KMS-11 (cell line): ENCODE measurements around the gene ABCA4.
"Not testable (repeated sequence)": the region's sequence is repeated elsewhere in the genome, so short reads cannot be mapped to it uniquely, and the experiment has no call there.

Experiments
- H2AFZ ChIP-seq: fragments of 200-600 bp; sonication (generic); 2 replicates; pipeline ENCODE4 v1.6.1; 2016; ENCODE audit warnings: antibody characterized with exemption, mixed run types, low read depth
- H3K27ac ChIP-seq: fragments of 200-600 bp; sonication (generic); 2 replicates; pipeline ENCODE4 v1.6.1; 2016; ENCODE audit warnings: mild to moderate bottlenecking, mixed run types
- H3K27me3 ChIP-seq: fragments of 200-600 bp; sonication (generic); 2 replicates; pipeline ENCODE4 v1.6.1; 2017; ENCODE audit warnings: mild to moderate bottlenecking, low read depth, mixed run types, moderate library complexity; ENCODE audit not compliant: insufficient read depth
- H3K36me3 ChIP-seq: fragments of 200-600 bp; sonication (generic); 2 replicates; pipeline ENCODE4 v1.6.1; 2017; ENCODE audit warnings: mild to moderate bottlenecking, mixed run types; ENCODE audit not compliant: insufficient read depth
- H3K4me1 ChIP-seq: fragments of 200-600 bp; sonication (generic); 2 replicates; pipeline ENCODE4 v1.6.1; 2016; ENCODE audit warnings: mild to moderate bottlenecking, low read depth, mixed run types; ENCODE audit not compliant: poor library complexity, severe bottlenecking
- H3K4me2 ChIP-seq: fragments of 200-600 bp; sonication (generic); 2 replicates; pipeline ENCODE4 v1.7.0; 2016; ENCODE audit warnings: mild to moderate bottlenecking, mixed run types
- H3K4me3 ChIP-seq: fragments of 200-600 bp; sonication (generic); IDR thresholded peaks from 2 replicates; pipeline ENCODE4 v1.6.1; 2017; ENCODE audit warnings: low read depth, low read length, mixed read lengths; ENCODE audit not compliant: insufficient read depth
- H3K79me2 ChIP-seq: fragments of 200-600 bp; sonication (generic); 2 replicates; pipeline ENCODE4 v1.6.1; 2016; ENCODE audit warnings: low read depth, mixed run types; ENCODE audit not compliant: insufficient read depth
- H3K9ac ChIP-seq: fragments of 200-600 bp; sonication (generic); 2 replicates; pipeline ENCODE4 v1.6.1; 2016; ENCODE audit warnings: mild to moderate bottlenecking, mixed run types
- H4K20me1 ChIP-seq: fragments of 200-600 bp; sonication (generic); 2 replicates; pipeline ENCODE4 v1.6.1; 2016; ENCODE audit warnings: mild to moderate bottlenecking, mixed run types; ENCODE audit not compliant: insufficient read depth
- CTCF ChIP-seq: fragments of 200-600 bp; sonication (generic); conservative IDR thresholded peaks from 2 replicates; pipeline ENCODE4 v1.6.1; 2017; ENCODE audit warnings: low read depth, mild to moderate bottlenecking, antibody characterized with exemption, low read length, moderate library complexity, mixed read lengths

The ABCA4 gene

GRCh38 chr1:94160811-94161210 is 39.9 kb upstream of the ABCA4 start:
- H3K4me2 ChIP-seq: no peak overlapping the region
- H3K9ac ChIP-seq: no peak overlapping the region
- H3K27me3 ChIP-seq: no peaks in the 10 kb centered on the region
- no peak overlapping the region for H3K4me3 ChIP-seq
- no peaks in the 10 kb centered on the region for H3K4me1 ChIP-seq
- TF ChIP-seq CTCF: no peak
- no peaks in the 10 kb centered on the region for H3K36me3 ChIP-seq
- H4K20me1 ChIP-seq: no peaks in the 10 kb centered on the region
- H3K27ac ChIP-seq: no peak overlapping the region
- H2AFZ ChIP-seq: no peak overlapping the region
- no peaks in the 10 kb centered on the region for H3K79me2 ChIP-seq

GRCh38 chr1:94156096-94156625 is 35.2 kb upstream of the ABCA4 start:
- no peak overlapping the region for H2AFZ ChIP-seq
- H3K4me2 ChIP-seq: no peak overlapping the region
- no peak overlapping the region for H3K9ac ChIP-seq
- no peak overlapping the region for H3K27ac ChIP-seq
- H3K4me1 ChIP-seq: no peaks in the 10 kb centered on the region
- H3K27me3 ChIP-seq: no peaks in the 10 kb centered on the region
- no peak overlapping the region for H3K4me3 ChIP-seq
- no peaks in the 10 kb centered on the region for H3K79me2 ChIP-seq
- no peaks in the 10 kb centered on the region for H4K20me1 ChIP-seq
- no peak for TF ChIP-seq CTCF
- H3K36me3 ChIP-seq: no peaks in the 10 kb centered on the region

GRCh38 chr1:94154989-94155388 is 34.0 kb upstream of the ABCA4 start:
- H3K27me3 ChIP-seq: no peaks in the 10 kb centered on the region
- H3K79me2 ChIP-seq: no peaks in the 10 kb centered on the region
- no peak overlapping the region for H2AFZ ChIP-seq
- no peak overlapping the region for H3K4me2 ChIP-seq
- TF ChIP-seq CTCF: no peak
- H3K4me1 ChIP-seq: no peaks in the 10 kb centered on the region
- no peak overlapping the region for H3K9ac ChIP-seq
- H3K27ac ChIP-seq: no peak overlapping the region
- H3K4me3 ChIP-seq: no peak overlapping the region
- H4K20me1 ChIP-seq: no peaks in the 10 kb centered on the region
- H3K36me3 ChIP-seq: no peaks in the 10 kb centered on the region

GRCh38 chr1:94153133-94153532 is 32.2 kb upstream of the ABCA4 start:
- Histone ChIP-seq H3K36me3 (no peaks in the 10 kb centered on the region), H3K4me1 (no peaks in the 10 kb centered on the region), H3K79me2 (no peaks in the 10 kb centered on the region), H3K4me3 (no peak overlapping the region), H4K20me1 (no peaks in the 10 kb centered on the region), H3K9ac (no peak overlapping the region), H3K27me3 (no peaks in the 10 kb centered on the region), H2AFZ (no peak overlapping the region), H3K27ac (no peak overlapping the region), H3K4me2 (no peak overlapping the region)
- TF ChIP-seq CTCF: no peak

GRCh38 chr1:94149166-94149565 is 28.2 kb upstream of the ABCA4 start:
- not testable (repeated sequence) for H4K20me1 ChIP-seq, H3K27me3 ChIP-seq, H3K4me2 ChIP-seq, H2AFZ ChIP-seq, H3K9ac ChIP-seq, H3K36me3 ChIP-seq, H3K4me3 ChIP-seq, H3K27ac ChIP-seq, H3K4me1 ChIP-seq, H3K79me2 ChIP-seq
